IMR-90 (cell line): ENCODE measurements around the gene SPINT3. TPM values are rescaled to one million over a fixed set of nuclear protein-coding genes. Genes with fewer than 3 reads are reported as not detected.

ENCODE experiments used
- ATAC-seq: fragments of 200-7000 bp; cut with Tn5 transposase; 2 replicates; pipeline ENCODE4 v1.9.1; 2020; ENCODE audit warnings: low read depth, mild to moderate bottlenecking, moderate library complexity
- BruUV-seq: library from RNA; stranded (reverse); fragments of 400-500 nt; replicated peaks from 2 replicates; lab custom pipeline; 2021; lab: Mats Ljungman, UMichigan
- CTCF ChIA-PET: fragments of 300-600 bp; formaldehyde crosslinking; extraction: SDS; loops from one replicate; lab custom pipeline; 2021; ENCODE audit warnings: antibody characterized with exemption; lab: Yijun Ruan, JAX
- POLR2A ChIA-PET: fragments of 300-600 bp; sonication (Branson Sonifier 250); formaldehyde crosslinking; loops from one replicate; lab custom pipeline; 2022; ENCODE audit warnings: antibody characterized with exemption; ENCODE audit not compliant: unreplicated experiment; lab: Charles Lee
- DNase-seq: peaks from one replicate; pipeline ENCODE4 v3.0.0; 2013
- H2AFZ ChIP-seq: replicated peaks from 2 replicates; pipeline ENCODE3; 2013; ENCODE audit warnings: low read length, mild to moderate bottlenecking; ENCODE audit not compliant: poor library complexity
- H2AK5ac ChIP-seq: 2 replicates; pipeline ENCODE4 v1.6.1; 2013; ENCODE audit warnings: low read depth, low read length, inconsistent platforms
- H2AK9ac ChIP-seq: replicated peaks from 2 replicates; pipeline ENCODE3; 2013; ENCODE audit warnings: mild to moderate bottlenecking, low read depth, low read length, moderate library complexity; ENCODE audit not compliant: poor library complexity
- H2BK120ac ChIP-seq: 2 replicates; pipeline ENCODE4 v1.6.1; 2013; ENCODE audit warnings: low read depth, low read length, inconsistent platforms
- H2BK15ac ChIP-seq: 3 replicates; pipeline ENCODE4 v1.6.1; 2013; ENCODE audit warnings: low read depth, low read length, inconsistent platforms
- H2BK20ac ChIP-seq: 2 replicates; pipeline ENCODE4 v1.6.1; 2013; ENCODE audit warnings: low read depth, mild to moderate bottlenecking, inconsistent platforms, low read length, moderate library complexity
- H2BK5ac ChIP-seq: 2 replicates; pipeline ENCODE4 v1.6.1; 2013; ENCODE audit warnings: mild to moderate bottlenecking, low read depth, low read length, inconsistent platforms; ENCODE audit not compliant: poor library complexity, severe bottlenecking
- H3K14ac ChIP-seq: replicated peaks from 2 replicates; pipeline ENCODE4 v1.6.1; 2013; ENCODE audit warnings: low read depth, low read length, inconsistent platforms
- H3K18ac ChIP-seq: 2 replicates; pipeline ENCODE4 v1.6.1; 2013; ENCODE audit warnings: low read depth, low read length, control low read depth
- H3K23ac ChIP-seq: 2 replicates; pipeline ENCODE4 v1.6.1; 2013; ENCODE audit warnings: low read depth, low read length, inconsistent platforms
- H3K27ac ChIP-seq: 2 replicates; pipeline ENCODE4 v1.5.1; 2013; ENCODE audit warnings: mild to moderate bottlenecking, control low read depth, low read length; ENCODE audit not compliant: insufficient read depth
- H3K27me3 ChIP-seq: 2 replicates; pipeline ENCODE4 v1.6.1; 2013; ENCODE audit warnings: low read length; ENCODE audit not compliant: control insufficient read depth, insufficient read depth
- H3K36me3 ChIP-seq: 2 replicates; pipeline ENCODE4 v1.6.1; 2013; ENCODE audit warnings: low read length, mixed read lengths; ENCODE audit not compliant: control insufficient read depth, insufficient read depth
- H3K4ac ChIP-seq: 2 replicates; pipeline ENCODE4 v1.6.1; 2013; ENCODE audit warnings: low read depth, low read length, inconsistent platforms
- H3K4me1 ChIP-seq: 2 replicates; pipeline ENCODE4 v1.6.1; 2013; ENCODE audit warnings: low read length, mixed read lengths; ENCODE audit not compliant: control insufficient read depth, insufficient read depth
- H3K4me2 ChIP-seq: 2 replicates; pipeline ENCODE4 v1.6.1; 2013; ENCODE audit warnings: low read depth, mild to moderate bottlenecking, control low read depth, low read length, moderate library complexity
- H3K4me3 ChIP-seq: 2 replicates; pipeline ENCODE4 v1.5.1; 2013; ENCODE audit warnings: low read depth, mild to moderate bottlenecking, control low read depth, low read length, moderate library complexity; ENCODE audit not compliant: insufficient read depth
- H3K56ac ChIP-seq: 2 replicates; pipeline ENCODE4 v1.6.1; 2013; ENCODE audit warnings: low read length, inconsistent platforms; ENCODE audit not compliant: insufficient read depth; ENCODE audit errors: extremely low read depth
- H3K79me1 ChIP-seq, 2 experiments: 2 replicates each; pipeline ENCODE4 v1.6.1; 2013; ENCODE audit warnings: low read length in 2 of 2, inconsistent platforms in 1 of 2, low read depth in 1 of 2
- H3K9ac ChIP-seq: 2 replicates; pipeline ENCODE4 v1.6.1; 2013; ENCODE audit warnings: low read depth, low read length, control low read depth
- H3K9me1 ChIP-seq: 2 replicates; pipeline ENCODE4 v1.6.1; 2013; ENCODE audit warnings: low read length, inconsistent platforms; ENCODE audit not compliant: insufficient read depth
- H3K9me3 ChIP-seq: 2 replicates; pipeline ENCODE4 v1.6.1; 2013; ENCODE audit warnings: low read length; ENCODE audit not compliant: control insufficient read depth, insufficient read depth
- H4K20me1 ChIP-seq: 2 replicates; pipeline ENCODE4 v1.6.1; 2013; ENCODE audit warnings: low read length, inconsistent platforms; ENCODE audit not compliant: insufficient read depth
- H4K5ac ChIP-seq: 2 replicates; pipeline ENCODE4 v1.6.1; 2013; ENCODE audit warnings: mild to moderate bottlenecking, low read depth, low read length, control low read depth
- H4K8ac ChIP-seq, 2 experiments: 2 replicates each; pipeline ENCODE4 v1.6.1; 2013; ENCODE audit warnings: low read depth in 2 of 2, low read length in 2 of 2, control low read depth in 1 of 2, inconsistent platforms in 1 of 2
- H4K91ac ChIP-seq: 2 replicates; pipeline ENCODE4 v1.6.1; 2013; ENCODE audit warnings: low read depth, low read length, inconsistent platforms; ENCODE audit not compliant: insufficient read depth
- BHLHE40 ChIP-seq: fragments of 150-350 bp; IDR thresholded peaks from 2 replicates; pipeline ENCODE4 v1.6.1; 2016; ENCODE audit warnings: mild to moderate bottlenecking, low read depth, low read length
- CEBPB ChIP-seq: IDR thresholded peaks from 2 replicates; pipeline ENCODE4 v1.6.1; 2012; ENCODE audit warnings: low read depth, low read length, improper control_type of control experiment
- CHD1 ChIP-seq: IDR thresholded peaks from 2 replicates; pipeline ENCODE4 v1.6.1; 2012; ENCODE audit warnings: low read depth, low read length, improper control_type of control experiment
- FOS ChIP-seq: fragments of 150-350 bp; IDR thresholded peaks from 2 replicates; pipeline ENCODE4 v1.6.1; 2016; ENCODE audit warnings: low read depth, low read length
- MAFK ChIP-seq: IDR thresholded peaks from 2 replicates; pipeline ENCODE4 v1.6.1; 2012; ENCODE audit warnings: low read depth, low read length, improper control_type of control experiment
- MAZ ChIP-seq: IDR thresholded peaks from 2 replicates; pipeline ENCODE4 v1.6.1; 2012; ENCODE audit warnings: low read depth, mild to moderate bottlenecking, low read length, improper control_type of control experiment, moderate library complexity, borderline replicate concordance
- MXI1 ChIP-seq: IDR thresholded peaks from 2 replicates; pipeline ENCODE4 v1.6.1; 2012; ENCODE audit warnings: low read depth, mild to moderate bottlenecking, low read length, moderate library complexity, borderline replicate concordance
- NFE2L2 ChIP-seq: fragments of 150-350 bp; IDR thresholded peaks from 2 replicates; pipeline ENCODE4 v1.6.1; 2016; ENCODE audit warnings: low read depth, mild to moderate bottlenecking, low read length
- POLR2A ChIP-seq: IDR thresholded peaks from 2 replicates; pipeline ENCODE4 v1.6.1; 2012; ENCODE audit warnings: mild to moderate bottlenecking, low read depth, low read length
- RAD21 ChIP-seq: IDR thresholded peaks from 2 replicates; pipeline ENCODE4 v1.6.1; 2012; ENCODE audit warnings: low read length, improper control_type of control experiment
- RCOR1 ChIP-seq: IDR thresholded peaks from 2 replicates; pipeline ENCODE4 v1.6.1; 2012; ENCODE audit warnings: mild to moderate bottlenecking, low read length, improper control_type of control experiment; ENCODE audit not compliant: insufficient replicate concordance
- RFX5 ChIP-seq: IDR thresholded peaks from 2 replicates; pipeline ENCODE4 v1.8.0; 2012; ENCODE audit warnings: low read depth, mild to moderate bottlenecking, low read length, moderate library complexity
- SMC3 ChIP-seq: fragments of 150-350 bp; IDR thresholded peaks from 2 replicates; pipeline ENCODE4 v1.6.1; 2016; ENCODE audit warnings: low read depth, mild to moderate bottlenecking, antibody characterized with exemption, low read length, moderate library complexity
- WGBS, 2 experiments: methylation state at CpG; one replicate each; pipeline versions ENCODE4 v1.1.5 to v1.1.7; 2013; ENCODE audit warnings: missing lambda C conversion rate in 2 of 2; ENCODE audit not compliant: insufficient read length in 1 of 2; ENCODE audit errors: extremely low coverage in 2 of 2; 5-methylcytosine and 5-hydroxymethylcytosine counted together
- dilution Hi-C: fragments of 300-500 bp; cut with HindIII; formaldehyde crosslinking; loops from one replicate; pipeline ENCODE4 v1.14.3; 2018; ENCODE audit warnings: low sequenced_read_pairs; ENCODE audit not compliant: unreplicated experiment
- in situ Hi-C: fragments of 300-500 bp; cut with MboI; formaldehyde crosslinking; loops from 3 replicates; pipeline ENCODE4 v1.14.3; 2019; ENCODE audit warnings: low sequenced_read_pairs, inconsistent platforms, mixed read lengths
- intact Hi-C: fragments of 100-400 bp; cut with micrococcal nuclease; formaldehyde crosslinking; loops from 2 replicates; pipeline ENCODE4 v1.10.0; 2022
- polyA plus RNA-seq, 3 experiments: library from polyadenylated mRNA; depleted of rRNA; stranded (reverse); fragments of >200 nt; gene quantifications; 2 replicates each; pipeline ENCODE4 v1.2.3, GENCODE V29; 2012; ENCODE audit warnings: low replicate concordance in 1 of 3
- total RNA-seq: library from RNA; depleted of rRNA; stranded (reverse); fragments of >200 nt; gene quantifications from 2 replicates; pipeline ENCODE4 v1.2.3, GENCODE V29; 2012
- TF ChIP-seq, protein P1 (sequence below): conservative IDR thresholded peaks from 2 replicates; pipeline ENCODE4 v1.5.1; 2012; ENCODE audit warnings: mild to moderate bottlenecking, low read depth, low read length, improper control_type of control experiment
- TF ChIP-seq, protein P2 (sequence below): fragments of 150-350 bp; IDR thresholded peaks from 2 replicates; pipeline ENCODE4 v1.6.1; 2016; ENCODE audit warnings: low read depth, mild to moderate bottlenecking, low read length, moderate library complexity, borderline replicate concordance
- TF ChIP-seq, protein P3 (sequence below): fragments of 150-350 bp; IDR thresholded peaks from 2 replicates; pipeline ENCODE4 v1.6.1; 2017; ENCODE audit warnings: mild to moderate bottlenecking, antibody characterized with exemption, low read length, low read depth

Gene SPINT3
- total and polyA plus RNA-seq, 2 of the 4 experiments (the other 2 are of a cell fraction) = not detected

DNA sequence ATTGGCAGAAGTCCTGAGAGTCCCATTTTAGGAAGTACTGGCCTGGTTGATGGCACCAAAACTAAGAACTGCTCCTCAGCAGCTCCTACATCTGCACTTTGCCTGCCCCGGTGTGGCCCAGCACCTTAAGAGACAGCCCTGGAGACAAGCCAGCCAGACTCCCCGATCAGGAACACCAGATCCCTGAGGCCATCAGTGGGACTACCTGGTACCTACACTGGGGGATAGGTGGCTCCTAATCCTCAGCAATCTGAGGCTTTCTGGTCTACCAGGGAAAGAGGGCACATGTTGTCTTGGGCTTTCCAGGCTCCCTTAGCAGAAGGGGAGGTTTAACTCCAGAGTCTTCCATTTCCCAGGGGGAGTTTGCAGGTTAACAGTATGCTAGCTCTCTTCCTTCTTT, 24.0 kb upstream of the SPINT3 start, which contains the start of gene WFDC6:
Gene WFDC6 (minus strand): TSS at position 101 of the 400 bp plus-strand sequence. CDS start 75 bp downstream, at position 26.
- POLR2A ChIA-PET = no interaction called here

More for the DNA sequence above, 24.0 kb upstream of the SPINT3 start, which contains the start of gene WFDC6:
- Histone ChIP-seq H3K4me2 (no peak within 1 kb of the TSS), H3K4ac (no peak within 1 kb of the TSS), H3K56ac (no peak within 1 kb of the TSS), H3K9me1 (no peaks in the 10 kb centered on the region), H3K23ac (no peak within 1 kb of the TSS), H3K27me3 (no peaks in the 10 kb centered on the region; the same call in 1 of the 2 replicates), H3K9me3 (no peaks in the 10 kb centered on the region), H3K36me3 (no peaks in the 10 kb centered on the region), H2AK9ac (no peak within 1 kb of the TSS), H3K14ac (no peak within 1 kb of the TSS), H3K4me1 (no peaks in the 10 kb centered on the region), H2BK5ac (no peak within 1 kb of the TSS), H4K5ac (no peak within 1 kb of the TSS), H4K8ac (no peak within 1 kb of the TSS), H4K20me1 (no peaks in the 10 kb centered on the region), H3K4me3 (no peak within 1 kb of the TSS), H2BK120ac (no peak within 1 kb of the TSS), H3K9ac (no peak within 1 kb of the TSS), H3K18ac (no peak within 1 kb of the TSS), H4K91ac (no peak within 1 kb of the TSS), H2BK20ac (no peak within 1 kb of the TSS), H3K27ac (no peak within 1 kb of the TSS), H2AFZ (no peak within 1 kb of the TSS), H2AK5ac (no peak within 1 kb of the TSS), H3K79me1 (no peaks in the 10 kb centered on the region), H2BK15ac (no peak within 1 kb of the TSS)
- TF ChIP-seq, protein P1, sequence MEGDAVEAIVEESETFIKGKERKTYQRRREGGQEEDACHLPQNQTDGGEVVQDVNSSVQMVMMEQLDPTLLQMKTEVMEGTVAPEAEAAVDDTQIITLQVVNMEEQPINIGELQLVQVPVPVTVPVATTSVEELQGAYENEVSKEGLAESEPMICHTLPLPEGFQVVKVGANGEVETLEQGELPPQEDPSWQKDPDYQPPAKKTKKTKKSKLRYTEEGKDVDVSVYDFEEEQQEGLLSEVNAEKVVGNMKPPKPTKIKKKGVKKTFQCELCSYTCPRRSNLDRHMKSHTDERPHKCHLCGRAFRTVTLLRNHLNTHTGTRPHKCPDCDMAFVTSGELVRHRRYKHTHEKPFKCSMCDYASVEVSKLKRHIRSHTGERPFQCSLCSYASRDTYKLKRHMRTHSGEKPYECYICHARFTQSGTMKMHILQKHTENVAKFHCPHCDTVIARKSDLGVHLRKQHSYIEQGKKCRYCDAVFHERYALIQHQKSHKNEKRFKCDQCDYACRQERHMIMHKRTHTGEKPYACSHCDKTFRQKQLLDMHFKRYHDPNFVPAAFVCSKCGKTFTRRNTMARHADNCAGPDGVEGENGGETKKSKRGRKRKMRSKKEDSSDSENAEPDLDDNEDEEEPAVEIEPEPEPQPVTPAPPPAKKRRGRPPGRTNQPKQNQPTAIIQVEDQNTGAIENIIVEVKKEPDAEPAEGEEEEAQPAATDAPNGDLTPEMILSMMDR = no peak
- TF ChIP-seq MAZ = no peak
- TF ChIP-seq MAFK = no peak
- TF ChIP-seq CHD1 = no peak
- no peak for TF ChIP-seq CEBPB
- no peak for TF ChIP-seq FOS
- TF ChIP-seq, protein P2, sequence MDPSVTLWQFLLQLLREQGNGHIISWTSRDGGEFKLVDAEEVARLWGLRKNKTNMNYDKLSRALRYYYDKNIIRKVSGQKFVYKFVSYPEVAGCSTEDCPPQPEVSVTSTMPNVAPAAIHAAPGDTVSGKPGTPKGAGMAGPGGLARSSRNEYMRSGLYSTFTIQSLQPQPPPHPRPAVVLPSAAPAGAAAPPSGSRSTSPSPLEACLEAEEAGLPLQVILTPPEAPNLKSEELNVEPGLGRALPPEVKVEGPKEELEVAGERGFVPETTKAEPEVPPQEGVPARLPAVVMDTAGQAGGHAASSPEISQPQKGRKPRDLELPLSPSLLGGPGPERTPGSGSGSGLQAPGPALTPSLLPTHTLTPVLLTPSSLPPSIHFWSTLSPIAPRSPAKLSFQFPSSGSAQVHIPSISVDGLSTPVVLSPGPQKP = no peak
- TF ChIP-seq BHLHE40 = no peak
- TF ChIP-seq, protein P3, sequence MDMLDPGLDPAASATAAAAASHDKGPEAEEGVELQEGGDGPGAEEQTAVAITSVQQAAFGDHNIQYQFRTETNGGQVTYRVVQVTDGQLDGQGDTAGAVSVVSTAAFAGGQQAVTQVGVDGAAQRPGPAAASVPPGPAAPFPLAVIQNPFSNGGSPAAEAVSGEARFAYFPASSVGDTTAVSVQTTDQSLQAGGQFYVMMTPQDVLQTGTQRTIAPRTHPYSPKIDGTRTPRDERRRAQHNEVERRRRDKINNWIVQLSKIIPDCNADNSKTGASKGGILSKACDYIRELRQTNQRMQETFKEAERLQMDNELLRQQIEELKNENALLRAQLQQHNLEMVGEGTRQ = no peak
- TF ChIP-seq RAD21 = no peak
- no peak for TF ChIP-seq NFE2L2
- no peak for TF ChIP-seq MXI1
- no peak for TF ChIP-seq RFX5
- TF ChIP-seq RCOR1 = no peak
- TF ChIP-seq POLR2A = no peak
- no peak for TF ChIP-seq SMC3
- intact Hi-C loops (no loop called here), in situ Hi-C loops (loop anchor here (25.0 kb wide), 1 partner anchor 223 kb away; no protein-coding TSS in a partner anchor), dilution Hi-C loops (no loop called here)
- no peak for ATAC-seq
- CTCF ChIA-PET = no interaction called here
- WGBS, 2 experiments = 70% methylated on average over 2 of the region's 2 CpGs; no CpG with 5 or more reads in 1 of the 2 experiments
- DNase-seq = no peak
- BruUV-seq = no TSS peak
